ENCODE data around the gene LRRC45.

LRRC45 gene

GRCh38 chr17:82065638-82066303, 42.7 kb downstream of the LRRC45 start, which contains the start of gene DUS1L:
Gene DUS1L (minus strand): TSS chr17:82065804. CDS start chr17:82065059, 745 bp downstream.
- DNase-seq: peak; percentile 34 to 77 (median 56)

GRCh38 chr17:82070611-82071010, 47.5 kb downstream of the LRRC45 start:
- no peak for DNase-seq

- DNase-seq: no peak
Measured at GRCh38 chr17:82072827-82073226, 49.7 kb downstream of the LRRC45 start.

- DNase-seq: no peak
Measured at GRCh38 chr17:82073446-82073845, 50.3 kb downstream of the LRRC45 start.

GRCh38 chr17:82076018-82076784, 53.1 kb downstream of the LRRC45 start:
- DNase-seq: no peak

- no peak for DNase-seq
Measured at GRCh38 chr17:82076785-82077591, 53.9 kb downstream of the LRRC45 start.

GRCh38 chr17:82077617-82078358, 54.7 kb downstream of the LRRC45 start:
- no peak for DNase-seq

- no peak for DNase-seq
Measured at GRCh38 chr17:82078433-82078832, 55.3 kb downstream of the LRRC45 start.

GRCh38 chr17:82079001-82079677, 56.0 kb downstream of the LRRC45 start:
- no peak for DNase-seq

GRCh38 chr17:82080048-82080788, 57.1 kb downstream of the LRRC45 start:
- no peak for DNase-seq

Data from stimulated activated naive CD4-positive, alpha-beta T cell (primary cell).